Measurements from ENCODE around the gene SHLD1.

DNA sequence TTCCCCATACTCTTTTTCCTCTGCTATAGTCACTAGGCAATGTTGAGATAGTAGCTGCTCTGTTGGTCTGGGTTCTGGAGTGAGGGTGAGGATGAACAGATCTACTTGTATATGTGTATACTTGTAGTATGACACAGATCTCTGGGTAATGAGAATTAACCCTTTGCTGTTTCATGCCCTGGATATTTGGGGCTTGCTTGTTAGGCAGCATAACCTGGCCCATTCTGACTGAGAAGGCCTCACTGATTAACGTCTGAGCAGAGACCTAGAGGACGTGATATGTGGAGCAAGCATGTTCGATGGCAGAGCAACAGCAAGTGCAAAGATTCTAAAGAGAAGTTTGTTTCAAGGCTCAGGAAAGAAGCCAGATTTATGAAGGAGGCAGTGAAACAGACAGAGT is 105.7 kb downstream of the SHLD1 start:
- TF ChIP-seq, protein P1, sequence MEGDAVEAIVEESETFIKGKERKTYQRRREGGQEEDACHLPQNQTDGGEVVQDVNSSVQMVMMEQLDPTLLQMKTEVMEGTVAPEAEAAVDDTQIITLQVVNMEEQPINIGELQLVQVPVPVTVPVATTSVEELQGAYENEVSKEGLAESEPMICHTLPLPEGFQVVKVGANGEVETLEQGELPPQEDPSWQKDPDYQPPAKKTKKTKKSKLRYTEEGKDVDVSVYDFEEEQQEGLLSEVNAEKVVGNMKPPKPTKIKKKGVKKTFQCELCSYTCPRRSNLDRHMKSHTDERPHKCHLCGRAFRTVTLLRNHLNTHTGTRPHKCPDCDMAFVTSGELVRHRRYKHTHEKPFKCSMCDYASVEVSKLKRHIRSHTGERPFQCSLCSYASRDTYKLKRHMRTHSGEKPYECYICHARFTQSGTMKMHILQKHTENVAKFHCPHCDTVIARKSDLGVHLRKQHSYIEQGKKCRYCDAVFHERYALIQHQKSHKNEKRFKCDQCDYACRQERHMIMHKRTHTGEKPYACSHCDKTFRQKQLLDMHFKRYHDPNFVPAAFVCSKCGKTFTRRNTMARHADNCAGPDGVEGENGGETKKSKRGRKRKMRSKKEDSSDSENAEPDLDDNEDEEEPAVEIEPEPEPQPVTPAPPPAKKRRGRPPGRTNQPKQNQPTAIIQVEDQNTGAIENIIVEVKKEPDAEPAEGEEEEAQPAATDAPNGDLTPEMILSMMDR (optimal IDR thresholded peaks at IDR 0.05 in 1 of 3, IDR thresholded peaks at IDR 0.05 in 1 of 3, conservative IDR thresholded peaks at IDR 0.05 in 1 of 3; ENCODE audit: extremely low read depth in 1 of 3, insufficient read depth in 2 of 3, low read length in 3 of 3), result no peak
- TF ChIP-seq EZH2 (IDR thresholded peaks at IDR 0.05; ENCODE audit: low read length), result no peak

All from keratinocyte (primary cell).